ENCODE measurements around the gene LTBR.
"Not testable (repeated sequence)": the region's sequence is repeated elsewhere in the genome, so short reads cannot be mapped to it uniquely, and the experiment has no call there.

The LTBR gene

DNA sequence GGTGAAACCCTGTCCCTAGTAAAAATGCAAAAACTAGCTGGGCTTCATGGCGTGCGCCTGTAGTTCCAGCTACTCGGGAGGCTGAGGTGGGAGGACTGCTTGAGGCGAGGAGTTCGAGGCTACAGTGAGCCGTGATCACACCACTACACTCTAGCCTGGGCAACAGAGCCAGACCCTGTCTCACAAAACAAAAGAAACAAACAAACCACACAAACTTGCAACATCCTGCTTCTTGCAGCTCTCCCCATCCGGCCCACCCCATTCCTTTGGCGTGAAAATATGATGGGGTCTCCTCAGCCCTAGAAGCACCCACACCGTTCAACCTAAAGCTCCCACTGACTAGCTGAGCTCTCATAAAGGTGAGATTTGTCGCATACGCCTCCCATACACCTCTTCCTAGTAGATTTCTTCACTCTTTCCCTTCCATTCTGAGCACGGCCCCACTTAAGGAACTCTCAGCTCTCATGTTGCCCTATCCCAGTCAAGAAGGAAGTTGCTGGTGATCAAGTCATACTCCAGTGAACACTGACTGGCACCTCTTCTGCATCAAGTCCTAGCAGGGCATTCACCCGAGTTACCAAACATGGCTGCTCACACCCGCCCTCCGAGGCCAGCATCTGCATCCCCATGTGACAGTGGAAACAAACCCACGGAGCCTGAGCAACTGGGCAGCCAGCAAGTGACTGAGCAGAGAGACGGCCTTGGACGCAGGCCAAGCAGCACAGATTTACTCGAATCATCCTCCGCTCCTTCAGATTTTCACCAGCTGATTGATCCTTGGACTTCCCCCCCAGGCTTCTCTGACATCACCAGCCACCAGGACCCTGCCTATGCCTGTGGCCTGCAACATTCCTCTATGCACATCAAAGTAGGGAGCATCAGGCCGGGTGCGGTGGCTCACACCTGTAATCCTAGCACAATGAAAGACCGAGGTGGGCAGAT, 41.9 kb downstream of the LTBR start:
- DNase-seq (ENCODE audit: low spot score) = no peak

DNA sequence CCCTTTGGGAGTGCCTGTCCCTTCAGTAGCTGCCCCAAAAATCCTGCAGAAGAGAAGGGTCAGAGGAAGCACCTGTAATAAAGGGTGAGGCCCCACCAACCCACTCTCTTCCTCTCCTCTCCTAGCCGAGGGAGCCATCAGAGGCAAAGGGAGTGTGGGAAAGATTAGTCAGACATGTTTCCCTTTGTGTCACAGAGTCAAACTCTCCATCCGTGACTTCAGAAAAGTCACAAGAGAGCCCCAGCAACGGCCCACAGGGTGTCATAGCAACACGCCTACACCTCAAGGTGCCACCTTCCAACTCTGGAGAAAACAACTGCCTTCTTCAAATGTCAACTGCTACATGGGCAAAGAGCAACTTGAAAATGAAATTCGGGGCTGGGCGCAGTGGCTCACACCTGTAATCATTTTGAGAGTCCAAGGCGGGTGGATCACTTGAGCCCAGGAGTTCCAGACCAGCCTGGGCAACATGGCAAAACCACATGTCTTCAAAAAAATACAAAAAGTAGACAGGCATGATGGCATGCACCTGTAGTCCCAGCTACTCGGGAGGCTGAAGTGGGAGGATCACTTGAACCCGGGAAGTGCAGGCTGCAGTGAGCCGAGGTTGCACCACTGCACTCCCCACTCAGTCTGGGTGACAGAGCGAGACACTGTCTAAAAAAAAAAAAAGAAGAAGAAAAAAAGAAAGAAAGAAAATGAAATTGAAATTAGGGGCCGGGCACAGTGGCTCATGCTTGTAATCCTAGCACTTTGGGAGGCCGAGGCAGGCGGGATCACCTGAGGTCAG, 43.1 kb downstream of the LTBR start:
- DNase-seq (ENCODE audit: low spot score) = peak; percentile 96

- DNase-seq (ENCODE audit: low spot score) = not testable (repeated sequence)
These were observed 43.8 kb downstream of the LTBR start for GRCh38 chr12:6427796-6428195.

DNA sequence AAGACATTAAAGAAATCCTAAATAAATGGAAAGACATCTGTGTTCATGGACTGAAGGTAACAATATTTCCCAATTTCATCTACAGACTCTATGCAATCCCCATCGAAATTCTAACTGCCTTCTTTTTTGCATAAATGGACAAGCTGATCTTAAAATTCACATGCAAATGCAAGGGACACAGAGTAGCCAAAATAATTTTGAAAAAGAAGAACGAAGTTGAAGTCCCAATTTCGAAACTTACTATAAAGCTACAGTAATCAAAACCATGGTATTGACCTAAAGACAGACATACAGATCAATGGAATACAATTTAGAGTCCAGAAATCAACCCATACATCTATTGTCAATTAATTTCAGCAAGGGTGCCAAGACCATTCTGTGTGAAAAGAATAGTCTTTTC, 44.4 kb downstream of the LTBR start:
- no peak for DNase-seq (ENCODE audit: low spot score)

GRCh38 chr12:6430124-6430989, 46.4 kb downstream of the LTBR start:
- peak; percentile 62 for DNase-seq (ENCODE audit: low spot score)

GRCh38 chr12:6432991-6433390, 49.0 kb downstream of the LTBR start:
- DNase-seq (ENCODE audit: low spot score) = no peak

DNA sequence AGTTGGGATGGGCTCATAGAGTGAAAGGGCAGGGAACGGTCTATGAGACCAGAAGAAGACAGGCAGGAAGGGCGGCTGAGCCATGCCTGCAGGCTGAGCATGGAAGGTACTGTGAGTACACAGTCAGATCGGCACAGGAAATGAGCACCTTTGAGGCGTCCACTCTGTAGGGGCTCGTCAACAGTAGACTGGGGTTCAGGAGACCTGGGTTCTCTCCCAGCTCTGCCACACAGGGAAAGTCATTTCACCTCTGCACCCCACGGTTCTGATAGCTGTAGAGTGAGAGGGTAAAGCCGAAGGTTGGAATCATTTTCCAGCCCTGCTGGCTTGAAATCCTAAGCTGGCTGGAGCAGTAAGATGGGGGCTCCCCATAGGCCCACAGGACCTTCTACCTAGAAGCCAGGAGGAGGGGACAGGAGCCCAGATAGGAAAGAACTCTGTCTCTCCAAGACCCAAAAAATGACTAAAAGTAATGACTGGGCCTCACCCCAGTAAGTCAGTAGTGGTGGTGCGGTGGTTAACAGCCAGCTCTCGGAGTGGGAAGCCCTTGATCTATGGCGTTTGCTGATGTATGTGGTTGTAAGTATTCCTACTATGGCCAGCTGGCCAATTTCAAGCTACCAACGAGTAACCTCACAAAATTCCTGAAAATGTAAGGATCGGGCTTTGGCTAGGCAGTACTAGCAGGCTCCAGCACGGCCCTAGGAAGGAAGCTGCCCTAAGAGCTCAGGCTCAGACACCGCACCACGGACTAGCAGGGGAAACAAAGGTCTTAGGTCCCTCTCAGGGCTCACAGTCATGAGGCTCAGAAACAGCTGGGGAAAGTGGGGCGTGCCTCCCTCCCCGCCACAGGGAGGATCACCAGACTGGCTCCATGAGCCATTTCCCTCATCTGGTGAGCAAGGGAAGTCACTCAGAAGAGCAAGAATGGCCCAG, 50.5 kb downstream of the LTBR start:
- peak; percentile 53 for DNase-seq (ENCODE audit: low spot score)

GRCh38 chr12:6435961-6436715, 52.2 kb downstream of the LTBR start:
- DNase-seq (ENCODE audit: low spot score) = no peak

DNA sequence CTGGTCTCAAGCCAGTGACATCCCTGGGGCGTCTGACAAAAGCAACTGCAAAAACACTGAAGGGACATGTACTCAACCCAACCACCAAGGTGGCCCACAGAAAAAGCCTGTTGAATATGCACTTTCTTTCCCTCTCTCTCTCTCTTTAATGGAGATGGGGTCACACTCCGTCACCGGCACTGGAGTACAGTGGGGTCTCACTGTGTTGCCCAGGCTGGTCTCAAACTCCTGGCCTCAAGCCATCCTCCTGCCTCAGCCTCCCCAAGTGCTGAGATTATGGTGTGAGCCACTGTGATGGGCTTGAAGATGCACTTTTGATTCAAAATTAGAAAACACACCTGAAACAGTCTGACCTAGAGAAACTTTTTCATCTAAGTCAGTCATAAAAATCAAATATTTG, 53.6 kb downstream of the LTBR start:
- DNase-seq (ENCODE audit: low spot score) = no peak

DNA sequence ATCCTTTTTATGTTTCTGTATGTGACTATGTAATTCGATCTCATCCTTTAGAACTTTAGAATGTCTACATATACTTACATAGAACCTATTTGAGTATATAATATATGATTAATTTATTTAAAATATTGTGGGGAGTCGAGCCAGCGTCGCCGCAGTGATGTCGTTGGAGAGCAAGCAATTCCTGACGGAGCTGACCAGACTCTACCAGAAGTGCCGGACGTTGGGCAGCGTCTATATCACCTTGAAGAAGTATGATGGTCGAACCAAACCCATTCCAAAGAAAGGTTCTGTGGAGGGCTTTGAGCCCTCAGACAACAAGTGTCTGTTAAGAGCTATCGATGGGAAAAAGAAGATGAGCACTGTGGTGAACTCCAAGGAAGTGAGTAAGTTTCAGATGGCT, 54.4 kb downstream of the LTBR start:
- no peak for DNase-seq (ENCODE audit: low spot score)

DNA sequence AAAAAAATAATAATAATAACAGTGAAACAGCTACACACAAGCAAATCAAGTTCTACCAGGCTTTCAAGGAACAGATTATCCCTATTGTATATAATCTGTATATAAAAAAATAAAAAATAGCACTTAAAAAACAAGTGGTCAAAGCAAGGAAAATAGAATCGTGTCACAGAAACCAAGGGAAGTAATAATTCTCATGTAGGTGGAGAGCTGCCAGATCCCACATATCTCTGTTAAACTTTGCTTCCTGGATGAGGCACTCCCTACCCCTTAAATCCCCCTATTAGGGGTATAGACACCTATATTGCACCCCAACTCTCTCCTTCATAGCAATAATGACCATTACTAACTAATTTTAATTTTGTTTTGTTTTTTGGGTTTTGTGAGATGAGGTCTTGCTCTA, 56.4 kb downstream of the LTBR start:
- DNase-seq (ENCODE audit: low spot score) = no peak
